GM23338 (cell line): ENCODE results near the gene KIFAP3. TPM values are rescaled to one million over a fixed set of nuclear protein-coding genes. Genes with fewer than 3 reads are reported as not detected.

ENCODE experiments used
- ATAC-seq: fragments of 200-7000 bp; cut with Tn5 transposase; 3 replicates; pipeline ENCODE4 v1.9.1; 2020
- DNase-seq: peaks from one replicate; pipeline ENCODE4 v3.0.0-alpha.2; 2015; ENCODE audit warnings: low spot score
- H2AFZ ChIP-seq: fragments of 200-600 bp; sonication (generic); 2 replicates; pipeline ENCODE4 v1.8.0; 2016; ENCODE audit warnings: antibody characterized with exemption, mild to moderate bottlenecking, moderate library complexity
- H3F3A ChIP-seq: fragments of 200-600 bp; sonication (generic); replicated peaks from 2 replicates; pipeline ENCODE4 v1.8.0; 2017; ENCODE audit warnings: antibody characterized with exemption, mixed run types, low read depth
- H3K27ac ChIP-seq: fragments of 200-600 bp; sonication (generic); 2 replicates; pipeline ENCODE4 v1.6.1; 2016; ENCODE audit warnings: low read depth
- H3K27me3 ChIP-seq: fragments of 200-600 bp; sonication (generic); 2 replicates; pipeline ENCODE4 v1.8.0; 2016; ENCODE audit warnings: mild to moderate bottlenecking, mixed run types, moderate library complexity; ENCODE audit not compliant: insufficient read depth
- H3K36me3 ChIP-seq: fragments of 200-600 bp; sonication (generic); 2 replicates; pipeline ENCODE4 v1.8.0; 2016; ENCODE audit warnings: mild to moderate bottlenecking; ENCODE audit not compliant: insufficient read depth
- H3K4me1 ChIP-seq: fragments of 200-600 bp; sonication (generic); 2 replicates; pipeline ENCODE4 v1.8.0; 2016; ENCODE audit warnings: mild to moderate bottlenecking, moderate library complexity; ENCODE audit not compliant: insufficient read depth
- H3K4me2 ChIP-seq: fragments of 200-600 bp; sonication (generic); 2 replicates; pipeline ENCODE4 v1.7.1; 2017; ENCODE audit warnings: mixed run types
- H3K4me3 ChIP-seq: fragments of 200-600 bp; sonication (generic); 2 replicates; pipeline ENCODE4 v1.6.1; 2016; ENCODE audit warnings: mixed run types
- H3K79me2 ChIP-seq: fragments of 200-600 bp; sonication (generic); replicated peaks from 2 replicates; pipeline ENCODE4 v1.8.0; 2017; ENCODE audit warnings: mild to moderate bottlenecking; ENCODE audit not compliant: insufficient read depth
- H3K9me2 ChIP-seq: fragments of 200-600 bp; sonication (generic); 2 replicates; pipeline ENCODE4 v1.8.0; 2017; ENCODE audit not compliant: insufficient read depth
- H4K20me1 ChIP-seq: fragments of 200-600 bp; sonication (generic); replicated peaks from 2 replicates; pipeline ENCODE4 v1.8.0; 2017; ENCODE audit warnings: mild to moderate bottlenecking; ENCODE audit not compliant: insufficient read depth
- H3K27ac Mint-ChIP-seq: 2 replicates; pipeline ENCODE4 v1.8.0; 2020; ENCODE audit warnings: inconsistent platforms, mild to moderate bottlenecking, moderate library complexity, mixed read lengths
- H3K27me3 Mint-ChIP-seq: 3 replicates; pipeline ENCODE4 v1.8.0; 2022; ENCODE audit warnings: low read depth, mild to moderate bottlenecking, moderate library complexity, mixed read lengths, inconsistent platforms; ENCODE audit not compliant: insufficient read depth, poor library complexity
- H3K36me3 Mint-ChIP-seq: 3 replicates; pipeline ENCODE4 v1.8.0; 2021; ENCODE audit warnings: low read depth, mild to moderate bottlenecking, inconsistent platforms, moderate library complexity, mixed read lengths
- H3K4me1 Mint-ChIP-seq: 3 replicates; pipeline ENCODE4 v1.8.0; 2020; ENCODE audit warnings: mild to moderate bottlenecking, inconsistent platforms, mixed read lengths
- H3K4me3 Mint-ChIP-seq: 3 replicates; pipeline ENCODE4 v1.8.0; 2021; ENCODE audit warnings: moderate library complexity, mild to moderate bottlenecking, inconsistent platforms, mixed read lengths
- H3K9me3 Mint-ChIP-seq: 3 replicates; pipeline ENCODE4 v1.8.0; 2020; ENCODE audit warnings: moderate library complexity, mild to moderate bottlenecking, inconsistent platforms, mixed read lengths
- CREB1 ChIP-seq: fragments of 250-450 bp; sonication (Bioruptor Pico); IDR thresholded peaks from 2 replicates; pipeline ENCODE4 v1.5.0; 2020; ENCODE audit warnings: low read depth, mild to moderate bottlenecking, moderate library complexity
- EZH2 ChIP-seq: fragments of 200-600 bp; sonication (generic); IDR thresholded peaks from one replicate; pipeline ENCODE4 v1.8.0; 2017; ENCODE audit warnings: antibody characterized with exemption, mild to moderate bottlenecking, low read depth; ENCODE audit not compliant: unreplicated experiment
- EZH2phosphoT487 ChIP-seq: fragments of 200-600 bp; sonication (generic); IDR thresholded peaks from one replicate; pipeline ENCODE4 v1.8.1; 2018; ENCODE audit warnings: antibody characterized with exemption; ENCODE audit not compliant: unreplicated experiment
- JUNB ChIP-seq: IDR thresholded peaks from one replicate; pipeline ENCODE4 v1.6.1; 2016; ENCODE audit warnings: antibody characterized with exemption; ENCODE audit not compliant: unreplicated experiment
- NANOG ChIP-seq: IDR thresholded peaks from 2 replicates; pipeline ENCODE4 v1.6.1; 2016; ENCODE audit warnings: antibody characterized with exemption, borderline replicate concordance
- POLR2AphosphoS5 ChIP-seq: IDR thresholded peaks from 2 replicates; pipeline ENCODE4 v1.6.1; 2016; ENCODE audit warnings: antibody characterized with exemption, low read depth
- STAT1 ChIP-seq: IDR thresholded peaks from one replicate; pipeline ENCODE4 v1.6.1; 2016; ENCODE audit warnings: antibody characterized with exemption; ENCODE audit not compliant: unreplicated experiment
- ZNF114 ChIP-seq: fragments of 250-450 bp; sonication (Bioruptor Pico); IDR thresholded peaks from 2 replicates; pipeline ENCODE4 v1.5.0; 2020; ENCODE audit warnings: mild to moderate bottlenecking, moderate library complexity
- ZNF331 ChIP-seq: fragments of 250-450 bp; sonication (Bioruptor Pico); IDR thresholded peaks from 2 replicates; pipeline ENCODE4 v1.5.0; 2020; ENCODE audit warnings: low read depth, mild to moderate bottlenecking, moderate library complexity
- polyA plus RNA-seq: library from polyadenylated mRNA; unstranded; fragments of >200 nt; fragmentation: Nextera tagmentation; extraction: Ambion mirVana; gene quantifications from 2 replicates; pipeline ENCODE4 v1.2.1, GENCODE V29; 2016
- total RNA-seq: library from RNA; depleted of rRNA; stranded (reverse); fragments of >200 nt; shearing (Covaris generic); gene quantifications from 2 replicates; pipeline ENCODE4 v1.2.3, GENCODE V29; 2014
- TF ChIP-seq, protein P1 (sequence below): fragments of 250-450 bp; sonication (Bioruptor Pico); IDR thresholded peaks from 2 replicates; pipeline ENCODE4 v1.5.0; 2020; ENCODE audit warnings: mild to moderate bottlenecking, moderate library complexity
- TF ChIP-seq, protein P2 (sequence below): IDR thresholded peaks from one replicate; pipeline ENCODE4 v1.6.1; 2018; ENCODE audit warnings: antibody characterized with exemption; ENCODE audit not compliant: unreplicated experiment
- TF ChIP-seq, protein P3 (sequence below): IDR thresholded peaks from 2 replicates; pipeline ENCODE4 v1.6.1; 2016; ENCODE audit warnings: antibody characterized with exemption
- TF ChIP-seq, protein P4 (sequence below), 2 experiments: fragments of 200-600 bp in 1 of 2; sonication (generic) in 1 of 2; conservative IDR thresholded peaks; 2 replicates each; pipeline versions ENCODE4 v1.5.1 to v1.6.1; 2016 to 2017; ENCODE audit warnings: antibody characterized with exemption in 2 of 2, low read depth in 2 of 2, mild to moderate bottlenecking in 2 of 2, moderate library complexity in 1 of 2

KIFAP3 gene
- total and polyA plus RNA-seq, 2 experiments from 2014 or later, result 2.7 to 3.1 TPM

DNA sequence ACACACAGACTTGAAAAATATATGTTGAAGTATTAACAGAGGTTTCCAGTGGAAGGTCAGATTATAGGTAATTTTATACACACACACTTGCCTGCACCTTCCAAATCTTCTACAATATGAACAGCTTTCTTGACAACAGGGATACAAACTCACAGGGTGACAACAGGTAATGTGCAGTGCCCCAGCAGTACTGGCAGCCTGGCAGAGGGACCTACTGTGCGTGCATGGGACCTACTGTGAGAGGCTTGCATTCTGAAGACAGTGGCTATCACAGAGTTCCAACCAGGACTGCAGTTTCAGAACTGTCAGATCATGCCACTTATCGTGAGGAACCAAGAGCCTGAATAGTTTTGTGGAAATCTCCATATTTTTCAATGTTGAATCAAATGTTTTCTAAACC, 184.6 kb downstream of the KIFAP3 start (continued):
- TF ChIP-seq EZH2, result no peak
- TF ChIP-seq EZH2phosphoT487, result no peak
- no peak for TF ChIP-seq NANOG
- no peak for TF ChIP-seq ZNF331 (CRISPR knock-in tag)
- TF ChIP-seq ZNF114 (CRISPR knock-in tag), result no peak
- TF ChIP-seq, protein P1, sequence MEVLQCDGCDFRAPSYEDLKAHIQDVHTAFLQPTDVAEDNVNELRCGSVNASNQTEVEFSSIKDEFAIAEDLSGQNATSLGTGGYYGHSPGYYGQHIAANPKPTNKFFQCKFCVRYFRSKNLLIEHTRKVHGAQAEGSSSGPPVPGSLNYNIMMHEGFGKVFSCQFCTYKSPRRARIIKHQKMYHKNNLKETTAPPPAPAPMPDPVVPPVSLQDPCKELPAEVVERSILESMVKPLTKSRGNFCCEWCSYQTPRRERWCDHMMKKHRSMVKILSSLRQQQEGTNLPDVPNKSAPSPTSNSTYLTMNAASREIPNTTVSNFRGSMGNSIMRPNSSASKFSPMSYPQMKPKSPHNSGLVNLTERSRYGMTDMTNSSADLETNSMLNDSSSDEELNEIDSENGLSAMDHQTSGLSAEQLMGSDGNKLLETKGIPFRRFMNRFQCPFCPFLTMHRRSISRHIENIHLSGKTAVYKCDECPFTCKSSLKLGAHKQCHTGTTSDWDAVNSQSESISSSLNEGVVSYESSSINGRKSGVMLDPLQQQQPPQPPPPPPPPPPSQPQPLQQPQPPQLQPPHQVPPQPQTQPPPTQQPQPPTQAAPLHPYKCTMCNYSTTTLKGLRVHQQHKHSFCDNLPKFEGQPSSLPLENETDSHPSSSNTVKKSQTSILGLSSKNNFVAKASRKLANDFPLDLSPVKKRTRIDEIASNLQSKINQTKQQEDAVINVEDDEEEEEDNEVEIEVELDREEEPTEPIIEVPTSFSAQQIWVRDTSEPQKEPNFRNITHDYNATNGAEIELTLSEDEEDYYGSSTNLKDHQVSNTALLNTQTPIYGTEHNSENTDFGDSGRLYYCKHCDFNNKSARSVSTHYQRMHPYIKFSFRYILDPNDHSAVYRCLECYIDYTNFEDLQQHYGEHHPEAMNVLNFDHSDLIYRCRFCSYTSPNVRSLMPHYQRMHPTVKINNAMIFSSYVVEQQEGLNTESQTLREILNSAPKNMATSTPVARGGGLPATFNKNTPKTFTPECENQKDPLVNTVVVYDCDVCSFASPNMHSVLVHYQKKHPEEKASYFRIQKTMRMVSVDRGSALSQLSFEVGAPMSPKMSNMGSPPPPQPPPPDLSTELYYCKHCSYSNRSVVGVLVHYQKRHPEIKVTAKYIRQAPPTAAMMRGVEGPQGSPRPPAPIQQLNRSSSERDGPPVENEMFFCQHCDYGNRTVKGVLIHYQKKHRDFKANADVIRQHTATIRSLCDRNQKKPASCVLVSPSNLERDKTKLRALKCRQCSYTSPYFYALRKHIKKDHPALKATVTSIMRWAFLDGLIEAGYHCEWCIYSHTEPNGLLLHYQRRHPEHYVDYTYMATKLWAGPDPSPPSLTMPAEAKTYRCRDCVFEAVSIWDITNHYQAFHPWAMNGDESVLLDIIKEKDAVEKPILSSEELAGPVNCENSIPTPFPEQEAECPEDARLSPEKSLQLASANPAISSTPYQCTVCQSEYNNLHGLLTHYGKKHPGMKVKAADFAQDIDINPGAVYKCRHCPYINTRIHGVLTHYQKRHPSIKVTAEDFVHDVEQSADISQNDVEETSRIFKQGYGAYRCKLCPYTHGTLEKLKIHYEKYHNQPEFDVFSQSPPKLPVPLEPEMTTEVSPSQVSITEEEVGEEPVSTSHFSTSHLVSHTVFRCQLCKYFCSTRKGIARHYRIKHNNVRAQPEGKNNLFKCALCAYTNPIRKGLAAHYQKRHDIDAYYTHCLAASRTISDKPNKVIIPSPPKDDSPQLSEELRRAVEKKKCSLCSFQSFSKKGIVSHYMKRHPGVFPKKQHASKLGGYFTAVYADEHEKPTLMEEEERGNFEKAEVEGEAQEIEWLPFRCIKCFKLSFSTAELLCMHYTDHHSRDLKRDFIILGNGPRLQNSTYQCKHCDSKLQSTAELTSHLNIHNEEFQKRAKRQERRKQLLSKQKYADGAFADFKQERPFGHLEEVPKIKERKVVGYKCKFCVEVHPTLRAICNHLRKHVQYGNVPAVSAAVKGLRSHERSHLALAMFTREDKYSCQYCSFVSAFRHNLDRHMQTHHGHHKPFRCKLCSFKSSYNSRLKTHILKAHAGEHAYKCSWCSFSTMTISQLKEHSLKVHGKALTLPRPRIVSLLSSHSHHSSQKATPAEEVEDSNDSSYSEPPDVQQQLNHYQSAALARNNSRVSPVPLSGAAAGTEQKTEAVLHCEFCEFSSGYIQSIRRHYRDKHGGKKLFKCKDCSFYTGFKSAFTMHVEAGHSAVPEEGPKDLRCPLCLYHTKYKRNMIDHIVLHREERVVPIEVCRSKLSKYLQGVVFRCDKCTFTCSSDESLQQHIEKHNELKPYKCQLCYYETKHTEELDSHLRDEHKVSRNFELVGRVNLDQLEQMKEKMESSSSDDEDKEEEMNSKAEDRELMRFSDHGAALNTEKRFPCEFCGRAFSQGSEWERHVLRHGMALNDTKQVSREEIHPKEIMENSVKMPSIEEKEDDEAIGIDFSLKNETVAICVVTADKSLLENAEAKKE (CRISPR knock-in tag), result no peak

DNA sequence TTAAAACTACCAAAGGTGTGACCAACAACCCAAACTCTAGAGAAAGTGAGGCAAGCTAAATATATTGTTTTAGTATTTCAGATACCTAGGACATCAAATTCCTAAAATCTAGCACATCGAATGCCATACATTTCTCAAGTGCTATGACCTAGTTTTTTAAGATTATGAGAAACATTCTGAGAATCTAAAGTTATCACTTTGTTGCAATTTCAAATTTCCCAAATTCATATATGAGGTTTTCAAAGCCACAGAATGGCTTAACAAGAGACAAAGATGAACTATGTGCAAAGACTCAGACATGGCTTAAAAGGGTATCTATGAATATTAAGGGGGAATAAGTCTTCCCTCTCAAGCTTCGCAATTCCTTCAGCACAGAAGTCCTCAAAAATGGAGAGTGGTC, 187.6 kb downstream of the KIFAP3 start:
- no peak for ATAC-seq
- H3K4me3 ChIP-seq, result no peak overlapping the region
- DNase-seq, result no peak
- H4K20me1 ChIP-seq, result 0 out of 2 replicates have a peak, but pooled peaks cover 3% of the 10 kb centered on the region
- H3K27me3 ChIP-seq, result no peaks in the 10 kb centered on the region
- H3K4me1 ChIP-seq, result peaks cover 10% of the 10 kb centered on the region
- H3K9me2 ChIP-seq, result no peaks in the 10 kb centered on the region
- Mint-ChIP-seq H3K27me3 (peaks cover 1% of the 10 kb centered on the region), H3K36me3 (peaks cover 20% of the 10 kb centered on the region), H3K9me3 (no peaks in the 10 kb centered on the region), H3K4me1 (peaks cover 15% of the 10 kb centered on the region), H3K4me3 (no peak overlapping the region), H3K27ac (no peak overlapping the region)
- no peak for TF ChIP-seq ZNF114 (CRISPR knock-in tag)
- TF ChIP-seq EZH2, result no peak
- TF ChIP-seq NANOG, result no peak
- TF ChIP-seq, protein P2, sequence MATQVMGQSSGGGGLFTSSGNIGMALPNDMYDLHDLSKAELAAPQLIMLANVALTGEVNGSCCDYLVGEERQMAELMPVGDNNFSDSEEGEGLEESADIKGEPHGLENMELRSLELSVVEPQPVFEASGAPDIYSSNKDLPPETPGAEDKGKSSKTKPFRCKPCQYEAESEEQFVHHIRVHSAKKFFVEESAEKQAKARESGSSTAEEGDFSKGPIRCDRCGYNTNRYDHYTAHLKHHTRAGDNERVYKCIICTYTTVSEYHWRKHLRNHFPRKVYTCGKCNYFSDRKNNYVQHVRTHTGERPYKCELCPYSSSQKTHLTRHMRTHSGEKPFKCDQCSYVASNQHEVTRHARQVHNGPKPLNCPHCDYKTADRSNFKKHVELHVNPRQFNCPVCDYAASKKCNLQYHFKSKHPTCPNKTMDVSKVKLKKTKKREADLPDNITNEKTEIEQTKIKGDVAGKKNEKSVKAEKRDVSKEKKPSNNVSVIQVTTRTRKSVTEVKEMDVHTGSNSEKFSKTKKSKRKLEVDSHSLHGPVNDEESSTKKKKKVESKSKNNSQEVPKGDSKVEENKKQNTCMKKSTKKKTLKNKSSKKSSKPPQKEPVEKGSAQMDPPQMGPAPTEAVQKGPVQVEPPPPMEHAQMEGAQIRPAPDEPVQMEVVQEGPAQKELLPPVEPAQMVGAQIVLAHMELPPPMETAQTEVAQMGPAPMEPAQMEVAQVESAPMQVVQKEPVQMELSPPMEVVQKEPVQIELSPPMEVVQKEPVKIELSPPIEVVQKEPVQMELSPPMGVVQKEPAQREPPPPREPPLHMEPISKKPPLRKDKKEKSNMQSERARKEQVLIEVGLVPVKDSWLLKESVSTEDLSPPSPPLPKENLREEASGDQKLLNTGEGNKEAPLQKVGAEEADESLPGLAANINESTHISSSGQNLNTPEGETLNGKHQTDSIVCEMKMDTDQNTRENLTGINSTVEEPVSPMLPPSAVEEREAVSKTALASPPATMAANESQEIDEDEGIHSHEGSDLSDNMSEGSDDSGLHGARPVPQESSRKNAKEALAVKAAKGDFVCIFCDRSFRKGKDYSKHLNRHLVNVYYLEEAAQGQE, result no peak
- TF ChIP-seq POLR2AphosphoS5, result no peak
- TF ChIP-seq STAT1, result no peak
- TF ChIP-seq, protein P3, sequence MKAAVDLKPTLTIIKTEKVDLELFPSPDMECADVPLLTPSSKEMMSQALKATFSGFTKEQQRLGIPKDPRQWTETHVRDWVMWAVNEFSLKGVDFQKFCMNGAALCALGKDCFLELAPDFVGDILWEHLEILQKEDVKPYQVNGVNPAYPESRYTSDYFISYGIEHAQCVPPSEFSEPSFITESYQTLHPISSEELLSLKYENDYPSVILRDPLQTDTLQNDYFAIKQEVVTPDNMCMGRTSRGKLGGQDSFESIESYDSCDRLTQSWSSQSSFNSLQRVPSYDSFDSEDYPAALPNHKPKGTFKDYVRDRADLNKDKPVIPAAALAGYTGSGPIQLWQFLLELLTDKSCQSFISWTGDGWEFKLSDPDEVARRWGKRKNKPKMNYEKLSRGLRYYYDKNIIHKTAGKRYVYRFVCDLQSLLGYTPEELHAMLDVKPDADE, result no peak
- no peak for TF ChIP-seq JUNB
- TF ChIP-seq CREB1 (CRISPR knock-in tag), result no peak
- no peak for TF ChIP-seq EZH2phosphoT487
- no peak for TF ChIP-seq ZNF331 (CRISPR knock-in tag)
- TF ChIP-seq, protein P4, sequence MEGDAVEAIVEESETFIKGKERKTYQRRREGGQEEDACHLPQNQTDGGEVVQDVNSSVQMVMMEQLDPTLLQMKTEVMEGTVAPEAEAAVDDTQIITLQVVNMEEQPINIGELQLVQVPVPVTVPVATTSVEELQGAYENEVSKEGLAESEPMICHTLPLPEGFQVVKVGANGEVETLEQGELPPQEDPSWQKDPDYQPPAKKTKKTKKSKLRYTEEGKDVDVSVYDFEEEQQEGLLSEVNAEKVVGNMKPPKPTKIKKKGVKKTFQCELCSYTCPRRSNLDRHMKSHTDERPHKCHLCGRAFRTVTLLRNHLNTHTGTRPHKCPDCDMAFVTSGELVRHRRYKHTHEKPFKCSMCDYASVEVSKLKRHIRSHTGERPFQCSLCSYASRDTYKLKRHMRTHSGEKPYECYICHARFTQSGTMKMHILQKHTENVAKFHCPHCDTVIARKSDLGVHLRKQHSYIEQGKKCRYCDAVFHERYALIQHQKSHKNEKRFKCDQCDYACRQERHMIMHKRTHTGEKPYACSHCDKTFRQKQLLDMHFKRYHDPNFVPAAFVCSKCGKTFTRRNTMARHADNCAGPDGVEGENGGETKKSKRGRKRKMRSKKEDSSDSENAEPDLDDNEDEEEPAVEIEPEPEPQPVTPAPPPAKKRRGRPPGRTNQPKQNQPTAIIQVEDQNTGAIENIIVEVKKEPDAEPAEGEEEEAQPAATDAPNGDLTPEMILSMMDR (conservative IDR thresholded peaks at IDR 0.05; ENCODE audit: low read depth in 2 of 2), result no peak
- no peaks in the 10 kb centered on the region for H3K36me3 ChIP-seq
- H3K4me2 ChIP-seq, result no peak overlapping the region
- H3K27ac ChIP-seq, result no peak overlapping the region
- no peak overlapping the region for H2AFZ ChIP-seq
- peaks cover 27% of the 10 kb centered on the region for H3K79me2 ChIP-seq
- no peaks in the 10 kb centered on the region for H3F3A ChIP-seq
